Activated CD8-positive, alpha-beta memory T cell treated with anti-CD3 and anti-CD28 coated beads, Interleukin-2, amount 50 U/mL, for 24 hours (primary cell): ENCODE data around the gene STX1B.
"Not testable (repeated sequence)": the region's sequence is repeated elsewhere in the genome, so short reads cannot be mapped to it uniquely, and the experiment has no call there.

Experiments
- DNase-seq: peaks from one replicate; pipeline ENCODE4 v3.0.0-alpha.2; 2020; ENCODE audit errors: extremely low read depth

The STX1B gene

DNA sequence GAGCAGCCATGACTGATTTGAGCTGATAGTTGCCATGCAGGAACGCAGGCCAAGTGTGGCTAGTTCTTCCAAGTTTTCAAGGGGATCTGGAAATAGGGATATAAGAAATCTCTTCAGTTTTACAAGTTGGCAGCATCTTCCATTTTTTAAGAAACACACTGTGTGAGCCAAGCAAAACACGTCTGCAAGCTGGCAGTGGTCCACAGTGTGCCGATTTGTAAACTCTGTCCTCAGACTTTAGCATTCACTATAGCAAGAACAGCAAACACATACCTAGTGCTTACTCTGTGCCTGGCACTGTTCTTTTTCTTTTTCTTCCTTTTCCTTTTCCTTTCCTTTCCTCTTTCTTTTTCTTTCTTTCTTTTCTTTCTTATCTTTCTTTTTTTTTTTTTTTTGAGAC lies 58.7 kb downstream of the STX1B start:
- DNase-seq = no peak

DNA sequence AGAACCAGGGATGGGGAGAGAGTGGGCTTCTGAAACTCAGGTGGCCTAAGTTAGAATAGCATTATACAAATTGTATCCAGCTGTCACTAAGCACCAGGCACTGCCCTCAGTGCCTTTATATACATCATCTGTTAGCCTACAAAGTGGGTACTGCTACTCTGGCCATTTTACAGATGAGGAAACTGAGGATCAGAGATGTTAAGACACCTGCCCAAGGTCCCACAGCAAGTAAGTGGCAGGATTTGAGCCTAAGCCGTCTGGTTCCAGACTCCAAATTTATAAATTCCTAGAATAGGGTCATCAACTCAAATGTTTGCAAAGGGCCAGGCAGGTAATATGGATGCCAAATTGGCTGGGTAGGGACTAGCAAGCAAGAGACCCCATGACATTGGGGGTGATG lies 59.2 kb downstream of the STX1B start:
- no peak for DNase-seq

DNA sequence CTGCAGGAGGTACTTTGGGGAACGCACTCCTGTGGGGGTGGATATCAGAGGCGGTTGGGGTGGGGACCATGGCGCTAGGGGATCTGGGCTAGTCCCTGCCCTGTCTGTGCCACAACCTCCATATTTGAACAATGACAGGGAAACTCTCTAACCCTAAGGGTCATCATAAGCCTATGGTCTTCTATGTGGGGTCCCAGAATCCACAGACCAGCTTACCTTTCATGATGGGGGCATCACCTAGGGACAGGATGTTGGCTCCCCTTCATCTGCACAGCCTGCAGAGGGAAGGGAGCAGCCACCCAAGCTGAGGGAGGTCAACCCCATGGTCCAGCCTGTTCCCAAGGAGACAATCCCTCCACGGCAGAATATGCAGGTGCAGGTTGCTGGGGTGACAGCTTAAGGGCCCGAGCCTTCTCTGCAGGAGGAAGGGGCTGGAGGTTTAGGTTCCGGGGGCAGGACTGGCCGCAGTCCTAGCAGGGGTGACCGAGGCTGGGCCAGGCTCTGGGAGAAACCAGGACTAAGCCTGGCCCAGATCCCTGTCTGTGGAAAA lies 59.8 kb downstream of the STX1B start:
- DNase-seq = no peak

DNA sequence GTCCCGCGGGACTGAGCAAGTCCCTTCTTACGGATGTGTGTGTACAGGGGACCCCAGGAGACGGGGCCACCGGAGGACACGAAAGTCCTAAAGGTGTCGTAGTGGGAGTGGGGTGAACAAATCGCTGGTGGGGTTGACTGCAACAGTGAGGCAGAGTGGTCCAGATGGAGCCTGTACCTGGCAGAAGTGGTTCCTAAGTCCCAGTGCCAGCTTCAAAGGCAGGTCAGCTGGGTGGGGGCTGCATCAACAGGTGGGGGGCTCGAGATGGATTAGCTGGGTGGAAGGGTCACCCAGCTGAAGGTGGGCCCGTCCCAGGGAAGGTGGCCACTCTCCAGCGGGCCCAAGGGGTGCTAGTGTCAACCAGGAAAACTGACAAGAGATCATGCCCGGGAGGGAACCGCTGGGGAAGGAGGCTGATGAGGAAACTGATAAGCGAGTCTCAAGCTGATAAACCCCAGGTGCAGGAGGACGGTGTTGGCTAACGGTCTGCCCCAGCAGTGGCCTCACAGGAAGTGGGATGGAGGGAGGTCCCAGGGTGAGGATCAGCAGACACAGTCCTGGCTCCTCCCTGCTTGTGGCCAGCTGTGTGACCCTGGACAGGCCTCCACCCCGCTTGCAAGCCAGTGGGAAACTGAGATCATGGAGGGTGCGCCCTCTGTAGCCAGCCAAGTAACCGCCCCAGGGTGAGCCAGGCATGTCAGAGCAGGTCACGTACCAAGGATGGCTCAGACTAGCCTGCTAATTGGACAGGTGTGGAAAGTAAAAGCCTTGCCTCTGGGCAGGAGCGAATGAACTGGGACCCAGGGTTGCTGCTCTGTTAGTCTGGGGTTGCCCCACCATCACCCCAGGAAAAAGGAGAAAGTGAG lies 60.6 kb downstream of the STX1B start:
- no peak for DNase-seq

DNA sequence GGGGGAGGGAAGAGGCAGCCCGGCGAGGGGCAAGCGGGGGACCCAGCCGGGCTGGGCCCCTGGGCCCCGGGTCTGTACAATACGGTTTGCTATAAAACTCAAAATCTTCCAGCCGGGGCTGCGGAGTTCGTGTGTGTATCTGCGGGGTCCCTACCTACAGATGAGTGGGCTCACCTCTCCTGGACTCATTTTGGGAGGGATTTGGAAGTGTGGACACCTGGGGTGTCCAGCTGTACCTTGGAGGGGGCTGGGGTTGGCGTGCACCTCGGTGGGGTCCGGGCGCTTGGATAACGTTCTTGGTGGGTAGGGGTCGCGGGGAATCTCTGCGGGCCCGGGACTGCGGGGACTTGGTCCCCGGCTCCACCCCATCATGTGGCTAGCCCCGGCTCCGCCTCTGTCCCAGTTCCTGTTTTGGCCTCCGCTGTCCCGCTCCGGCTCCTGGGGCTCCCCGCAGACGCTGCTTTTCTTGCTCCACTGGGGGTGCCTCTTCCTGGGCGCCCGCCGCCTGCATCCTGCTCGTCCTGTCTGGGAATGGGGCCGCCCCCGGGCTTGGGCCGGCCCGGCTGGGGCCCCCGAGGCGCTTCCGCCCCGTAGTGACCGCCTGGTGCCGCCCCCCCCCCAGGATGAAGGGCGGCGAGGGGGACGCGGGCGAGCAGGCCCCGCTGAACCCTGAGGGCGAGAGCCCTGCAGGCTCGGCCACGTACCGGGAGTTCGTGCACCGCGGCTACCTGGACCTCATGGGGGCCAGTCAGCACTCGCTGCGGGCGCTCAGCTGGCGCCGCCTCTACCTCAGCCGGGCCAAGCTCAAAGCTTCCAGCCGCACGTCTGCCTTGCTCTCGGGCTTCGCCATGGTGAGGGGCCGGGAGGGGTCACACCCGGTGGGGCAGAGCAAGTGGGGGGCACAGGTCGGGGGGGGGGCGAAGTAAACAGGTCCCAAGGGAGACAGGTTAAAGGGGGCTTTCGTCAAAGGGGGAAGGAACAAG lies 61.5 kb downstream of the STX1B start, which contains the start of gene ORAI3:
Gene ORAI3 (plus strand): TSS at position 402 of the 983 bp plus-strand sequence. CDS start 222 bp downstream, at position 624.
- no peak for DNase-seq

DNA sequence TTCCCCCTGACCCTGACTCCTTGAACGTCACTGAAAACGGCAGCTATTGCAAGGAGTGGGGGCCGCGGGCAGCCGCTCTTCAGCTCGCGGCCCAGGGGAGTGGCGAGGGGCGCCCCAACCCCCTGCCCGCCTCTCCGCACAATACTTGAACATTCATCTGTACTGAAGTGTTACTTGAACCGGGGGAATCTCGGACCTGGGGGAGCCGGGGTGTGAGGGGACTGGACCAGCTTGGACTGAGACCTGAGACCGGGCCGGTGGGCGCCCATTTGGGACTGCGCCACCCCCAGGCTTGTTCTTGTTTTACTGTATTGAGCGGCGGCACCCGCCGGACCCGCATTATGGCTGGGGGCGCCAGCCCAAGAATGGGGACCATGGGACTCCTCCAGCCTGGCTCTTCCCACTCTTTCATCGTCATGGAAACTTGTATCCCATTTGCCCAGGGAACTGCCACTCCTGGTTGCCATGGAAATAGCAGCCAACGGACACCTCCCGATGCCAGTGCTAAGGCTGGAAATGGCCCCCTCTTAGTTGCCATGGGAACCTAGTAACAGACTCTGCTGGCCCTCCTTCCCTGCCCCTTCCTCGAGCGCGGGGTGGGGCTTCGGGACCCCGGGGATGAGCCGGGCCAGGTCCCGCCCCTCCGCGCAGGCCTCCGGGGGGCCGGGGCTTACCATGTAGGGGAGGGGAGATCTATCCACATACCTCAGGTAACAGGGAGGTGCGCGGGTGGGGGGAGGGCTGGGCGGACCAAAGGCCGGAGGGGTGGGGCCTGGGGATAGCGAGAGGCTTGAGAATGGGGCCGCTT lies 62.4 kb downstream of the STX1B start:
- no peak for DNase-seq

DNA sequence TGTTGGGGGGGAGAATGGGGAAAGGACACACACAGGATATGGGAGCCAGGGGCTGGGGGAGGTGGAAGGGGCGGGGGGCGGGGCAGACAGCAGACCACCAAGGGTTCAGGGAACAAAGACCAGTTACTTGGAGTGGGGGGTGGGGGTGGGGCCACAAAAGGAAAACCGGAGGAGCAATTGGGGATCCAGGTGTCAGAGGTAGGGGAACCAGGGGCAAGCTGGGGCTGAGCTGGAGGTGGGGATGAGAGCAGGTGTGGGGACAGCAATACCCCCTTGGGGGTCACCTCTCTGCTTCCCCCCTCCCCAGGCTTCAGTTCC lies 62.9 kb downstream of the STX1B start:
- no peak for DNase-seq

DNA sequence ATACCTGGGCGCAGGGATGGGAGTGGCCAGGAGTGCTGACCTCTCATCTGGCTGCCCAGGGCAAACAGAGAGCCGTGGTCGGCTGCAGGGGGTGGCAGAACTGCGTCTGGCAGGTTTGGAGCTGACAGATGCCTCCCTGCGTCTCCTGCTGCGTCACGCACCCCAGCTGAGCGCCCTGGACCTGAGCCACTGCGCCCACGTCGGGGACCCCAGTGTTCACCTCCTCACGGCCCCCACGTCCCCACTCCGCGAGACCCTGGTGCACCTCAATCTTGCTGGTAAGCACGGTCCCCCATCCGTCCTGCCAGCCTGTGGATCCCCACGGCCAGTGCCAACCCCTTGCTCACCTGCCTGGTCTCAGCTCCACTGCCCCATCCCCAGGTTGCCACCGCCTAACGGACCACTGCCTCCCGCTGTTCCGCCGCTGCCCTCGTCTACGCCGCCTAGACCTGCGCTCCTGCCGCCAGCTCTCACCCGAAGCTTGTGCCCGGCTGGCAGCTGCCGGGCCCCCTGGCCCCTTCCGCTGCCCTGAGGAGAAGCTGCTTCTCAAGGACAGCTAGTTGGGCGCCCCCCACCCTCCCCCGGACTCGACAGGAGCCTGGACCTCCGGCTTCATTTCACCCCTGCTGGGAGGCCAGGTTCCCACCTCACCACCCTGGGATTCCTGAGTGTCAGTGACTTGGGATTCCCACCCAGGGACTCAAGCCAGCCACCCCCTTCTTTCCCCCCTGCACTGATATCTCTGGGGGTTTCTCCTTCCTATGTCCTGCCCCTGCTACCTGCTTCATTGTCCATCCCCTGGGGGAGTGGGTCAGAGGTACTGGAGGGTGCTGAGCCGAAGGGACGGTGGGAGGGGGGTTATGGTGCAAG lies 63.5 kb downstream of the STX1B start:
- no peak for DNase-seq

DNA sequence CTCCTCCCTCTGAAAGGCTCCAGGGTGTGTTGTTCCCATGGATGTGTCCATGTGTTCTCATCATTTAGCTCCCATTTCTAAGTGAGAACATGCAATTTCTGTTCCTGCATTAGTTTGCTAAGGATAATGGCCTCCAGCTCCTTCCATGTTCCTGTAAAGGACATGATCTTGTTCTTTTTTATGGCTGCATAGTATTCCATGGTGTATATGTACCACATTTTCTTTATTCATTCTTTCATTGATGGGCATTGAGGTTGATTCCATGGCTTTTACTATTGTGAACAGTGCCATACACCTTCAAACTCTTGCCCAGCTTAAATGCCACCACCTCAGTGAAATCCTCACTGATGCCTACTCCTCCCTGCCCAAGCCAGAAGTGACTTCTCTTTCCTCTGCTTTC lies 66.1 kb downstream of the STX1B start:
- DNase-seq = no peak

DNA sequence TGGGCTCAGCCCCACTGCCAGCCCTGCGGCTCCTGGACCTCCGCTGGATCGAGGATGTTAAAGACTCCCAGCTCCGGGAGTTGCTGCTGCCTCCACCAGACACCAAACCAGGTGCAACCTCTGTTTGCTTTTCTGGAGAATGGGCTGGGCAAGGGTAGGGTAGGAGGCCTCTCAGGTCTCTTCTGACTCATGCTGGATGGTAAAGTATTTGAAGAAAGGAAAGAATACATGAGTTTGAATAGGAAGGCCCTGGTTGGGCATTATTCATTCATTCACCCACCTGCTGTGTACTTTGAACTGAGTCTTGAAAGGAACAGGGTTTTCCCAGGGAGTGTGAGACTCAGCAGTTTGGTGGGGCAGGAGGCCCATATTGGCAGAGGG lies 68.0 kb downstream of the STX1B start:
- no peak for DNase-seq

DNA sequence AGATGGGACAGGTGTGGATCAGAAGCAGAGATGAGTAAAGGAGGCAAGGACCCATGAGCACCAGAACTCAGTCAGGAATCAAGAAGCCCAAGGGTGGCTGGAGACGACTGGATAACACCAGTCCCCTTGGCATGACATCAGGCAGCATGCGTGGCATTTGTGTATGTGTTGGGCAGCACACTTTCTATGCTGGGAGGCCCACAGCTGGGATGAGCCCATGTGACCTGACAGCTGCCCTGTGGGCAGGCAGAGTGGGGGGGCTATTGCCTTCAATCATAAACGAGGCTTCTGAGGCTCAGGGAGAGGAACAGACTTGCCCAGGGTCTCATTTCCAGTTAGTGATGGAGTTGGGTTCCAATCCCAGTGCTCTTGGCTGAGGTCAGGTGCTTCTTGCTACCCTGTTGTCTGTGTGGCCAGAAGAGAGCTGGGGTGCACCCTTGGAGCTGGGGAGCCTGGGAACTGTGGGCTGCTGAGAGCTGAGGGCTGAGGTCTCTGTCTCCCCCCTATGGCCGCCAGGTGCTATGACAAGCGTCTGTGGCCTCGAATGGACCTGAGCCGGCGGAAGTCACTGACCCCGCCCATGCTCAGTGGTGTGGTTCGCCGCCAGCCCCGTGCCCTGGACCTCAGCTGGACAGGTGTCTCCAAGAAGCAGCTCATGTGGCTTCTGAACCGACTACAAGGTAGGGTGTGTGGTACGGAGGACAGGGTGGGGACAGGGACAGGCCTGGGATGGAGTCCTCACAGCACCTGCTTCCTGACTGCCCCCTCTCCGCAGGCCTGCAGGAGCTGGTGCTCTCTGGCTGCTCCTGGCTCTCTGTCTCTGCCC lies 68.6 kb downstream of the STX1B start:
- DNase-seq = no peak

DNA sequence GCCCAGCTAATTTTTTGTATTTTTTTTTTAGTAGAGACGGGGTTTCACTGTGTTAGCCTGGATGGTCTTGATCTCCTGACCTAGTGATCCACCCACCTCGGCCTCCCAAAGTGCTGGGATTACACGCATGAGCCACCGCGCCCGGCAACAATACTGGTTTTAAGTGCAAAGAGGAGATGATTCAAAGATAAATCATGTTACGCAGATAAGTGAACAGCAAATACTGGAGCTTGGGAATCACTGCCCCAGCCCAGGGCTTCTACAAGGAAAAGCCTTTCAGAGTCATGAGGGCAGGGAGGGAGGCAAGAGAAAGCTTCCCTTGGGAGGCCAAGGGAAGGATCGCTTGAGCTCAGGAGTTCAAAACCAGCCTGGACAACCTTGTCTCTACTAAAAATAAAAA lies 70.9 kb downstream of the STX1B start:
- DNase-seq = not testable (repeated sequence)
